ENCODE data around the gene SLC41A2.
A peak's percentile ranks its signal among the peaks of the same experiment; 100 is the strongest.

Gene SLC41A2

DNA sequence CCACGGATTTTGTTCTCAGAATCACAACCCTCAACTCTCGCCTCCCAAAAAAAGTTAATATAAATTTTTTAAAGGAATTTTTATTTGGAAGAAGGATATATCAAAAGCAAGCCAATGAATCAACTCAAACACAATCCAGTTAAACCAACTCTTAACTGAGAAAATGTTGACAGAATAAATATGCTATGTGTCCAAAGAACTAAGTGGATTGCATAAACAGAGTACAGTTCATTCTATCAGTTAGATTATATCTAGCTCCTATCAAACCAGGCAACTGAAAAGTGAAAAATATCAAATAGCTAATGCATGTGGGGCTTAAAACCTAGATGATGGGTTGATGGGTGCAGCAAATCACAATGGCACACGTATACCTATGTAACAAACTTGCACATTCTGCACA, 16.6 kb downstream of the SLC41A2 start:
- no peaks in the 10 kb centered on the region for H3K27me3 ChIP-seq
- H3K27ac ChIP-seq = no peak overlapping the region
- no peak overlapping the region for H3K9ac ChIP-seq
- no peak for TF ChIP-seq Cebpa-rat (IDR thresholded peaks at IDR 0.05)
- no peaks in the 10 kb centered on the region for H4K20me1 ChIP-seq
- H3K4me3 ChIP-seq = no peak overlapping the region
- no peaks in the 10 kb centered on the region for H3K36me3 ChIP-seq
- H3K9me3 ChIP-seq (replicated peaks in 1 of 11) = peaks cover 17 to 33% (median 22%) of the 10 kb centered on the region in 11 experiments
- H3K4me2 ChIP-seq = no peak overlapping the region
- no peaks in the 10 kb centered on the region for H3K4me1 ChIP-seq

DNA sequence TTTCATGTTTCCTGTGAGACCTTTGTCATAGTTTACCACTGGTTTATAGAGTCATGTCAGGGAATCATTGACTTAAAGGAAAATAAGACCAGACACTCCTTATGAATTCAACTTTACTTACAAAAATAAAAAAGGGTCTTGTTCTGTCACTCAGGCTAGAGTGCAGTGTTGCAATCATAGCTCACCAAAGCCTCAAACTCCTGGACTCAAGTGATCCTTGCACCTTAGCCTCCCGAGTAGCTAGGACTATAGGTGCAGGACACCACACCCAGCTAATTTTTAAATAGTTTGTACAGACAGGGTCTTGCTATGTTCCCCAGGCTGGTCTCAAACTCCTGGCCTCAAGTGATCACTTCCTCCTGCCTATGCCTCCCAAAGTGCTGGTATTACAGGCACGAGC, 19.0 kb downstream of the SLC41A2 start:
- no peak overlapping the region for H3K27ac ChIP-seq
- peaks cover 12 to 21% (median 13%) of the 10 kb centered on the region in 11 experiments for H3K9me3 ChIP-seq (replicated peaks in 1 of 11)
- H4K20me1 ChIP-seq = no peaks in the 10 kb centered on the region
- no peak overlapping the region for H3K4me3 ChIP-seq
- TF ChIP-seq Cebpa-rat (IDR thresholded peaks at IDR 0.05) = no peak
- no peak overlapping the region for H3K4me2 ChIP-seq
- no peak overlapping the region for H3K9ac ChIP-seq
- H3K4me1 ChIP-seq = no peaks in the 10 kb centered on the region
- no peaks in the 10 kb centered on the region for H3K36me3 ChIP-seq
- H3K27me3 ChIP-seq = no peaks in the 10 kb centered on the region

DNA sequence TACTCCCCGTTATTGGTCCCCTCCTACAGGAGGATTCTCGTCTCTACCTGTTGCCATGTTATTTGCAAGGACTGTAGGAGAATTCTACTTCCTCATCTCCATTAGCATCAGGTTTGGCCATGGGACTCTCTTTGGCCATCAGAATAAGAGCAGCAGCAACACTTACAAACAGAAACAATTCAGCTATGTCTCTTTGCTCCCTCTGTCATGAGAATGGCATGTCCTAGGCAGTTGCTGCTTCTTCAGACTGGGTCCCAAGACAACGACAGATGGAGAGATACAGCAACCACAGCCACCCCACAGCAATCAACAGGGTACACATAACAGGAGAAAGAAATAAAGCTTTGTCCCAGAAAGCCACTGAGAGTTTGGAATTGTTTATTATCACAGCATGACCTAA, 19.7 kb downstream of the SLC41A2 start:
- peaks cover 4 to 14% (median 5%) of the 10 kb centered on the region in 11 experiments for H3K9me3 ChIP-seq (replicated peaks in 1 of 11)

DNA sequence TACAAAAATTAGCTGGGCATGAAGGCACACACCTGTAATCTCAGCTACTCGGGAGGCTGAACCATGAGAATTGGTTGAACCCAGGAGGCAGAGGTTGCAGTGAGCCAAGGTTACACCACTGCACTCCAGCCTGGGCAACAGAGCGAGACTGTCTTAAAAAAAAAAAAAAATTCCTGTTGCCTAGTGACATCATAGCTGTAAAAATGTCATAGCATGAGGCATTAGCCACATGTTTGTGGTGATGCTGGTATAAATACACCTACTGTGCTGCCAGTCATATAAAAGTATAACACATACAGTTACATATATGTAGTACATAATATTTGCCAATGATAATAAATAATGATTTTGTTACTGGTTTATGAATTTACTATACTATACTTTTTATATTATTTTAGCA, 22.2 kb downstream of the SLC41A2 start:
- Histone ChIP-seq H3K4me3 (no peak overlapping the region), H3K27ac (no peak overlapping the region), H3K27me3 (no peaks in the 10 kb centered on the region), H3K36me3 (no peaks in the 10 kb centered on the region), H3K9me3 (replicated peaks in 1 of 11) (no peaks in the 10 kb centered on the region), H3K4me2 (no peak overlapping the region), H3K9ac (no peak overlapping the region), H3K4me1 (peaks cover 0 to 6% (median 0%) of the 10 kb centered on the region in 10 experiments; a peak in 5 of 20 replicates), H4K20me1 (no peaks in the 10 kb centered on the region)
- no peak for TF ChIP-seq Cebpa-rat (IDR thresholded peaks at IDR 0.05)

More for the DNA sequence above, 19.7 kb downstream of the SLC41A2 start:
- H3K27ac ChIP-seq = no peak overlapping the region
- H3K9ac ChIP-seq = no peak overlapping the region
- no peaks in the 10 kb centered on the region for H3K27me3 ChIP-seq
- H3K4me3 ChIP-seq = no peak overlapping the region
- H3K4me2 ChIP-seq = no peak overlapping the region
- H3K36me3 ChIP-seq = no peaks in the 10 kb centered on the region
- no peak for TF ChIP-seq Cebpa-rat (IDR thresholded peaks at IDR 0.05)
- H4K20me1 ChIP-seq = no peaks in the 10 kb centered on the region
- H3K4me1 ChIP-seq = no peaks in the 10 kb centered on the region

DNA sequence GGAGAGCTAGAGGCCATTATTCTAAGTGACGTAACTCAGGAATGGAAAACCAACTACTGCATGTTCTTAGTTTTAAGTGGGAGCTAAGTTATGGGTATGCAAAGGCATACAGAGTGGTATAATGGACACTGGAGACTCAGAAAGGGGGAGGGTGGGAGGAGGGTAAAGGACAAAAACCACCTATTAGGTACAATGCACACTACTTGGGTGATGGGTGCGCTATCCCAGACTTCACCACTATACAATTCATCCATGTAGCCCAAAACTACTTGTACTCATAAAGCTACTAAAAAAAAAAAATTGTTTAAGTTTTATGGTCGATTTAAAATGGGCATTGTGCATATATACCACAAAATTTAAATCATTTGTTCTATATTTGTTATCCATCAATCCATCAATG, 24.3 kb downstream of the SLC41A2 start:
- Histone ChIP-seq H4K20me1 (no peaks in the 10 kb centered on the region), H3K27me3 (no peaks in the 10 kb centered on the region), H3K9ac (no peak overlapping the region), H3K36me3 (no peaks in the 10 kb centered on the region), H3K9me3 (replicated peaks in 1 of 11) (no peaks in the 10 kb centered on the region), H3K4me1 (peaks cover 0 to 24% (median 0%) of the 10 kb centered on the region in 10 experiments; a peak in 6 of 20 replicates), H3K4me2 (no peak overlapping the region), H3K4me3 (no peak overlapping the region), H3K27ac (no peak overlapping the region)
- TF ChIP-seq Cebpa-rat (IDR thresholded peaks at IDR 0.05) = no peak

DNA sequence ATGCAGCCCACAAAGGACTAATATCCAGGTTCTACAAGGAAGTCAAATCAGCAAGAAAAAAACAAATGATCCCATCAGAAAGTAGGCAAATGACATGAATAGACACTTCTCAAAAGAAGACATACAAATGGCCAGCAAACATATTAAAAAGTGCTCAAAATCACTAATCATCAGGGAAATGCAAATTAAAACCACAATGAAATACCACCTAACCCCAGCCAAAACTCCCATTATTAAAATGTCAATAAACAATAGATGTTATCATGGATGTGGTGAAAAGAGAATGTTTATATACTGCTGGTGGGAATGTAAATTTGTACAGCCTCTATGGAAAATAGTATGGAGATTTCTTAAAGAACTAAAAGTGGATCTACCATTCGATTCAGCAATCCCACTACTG, 25.0 kb downstream of the SLC41A2 start:
- Histone ChIP-seq H3K4me2 (no peak overlapping the region), H3K27ac (no peak overlapping the region), H3K9me3 (replicated peaks in 1 of 11) (no peaks in the 10 kb centered on the region), H4K20me1 (no peaks in the 10 kb centered on the region), H3K4me1 (peaks cover 0 to 24% (median 0%) of the 10 kb centered on the region in 10 experiments; a peak in 6 of 20 replicates), H3K9ac (no peak overlapping the region), H3K36me3 (no peaks in the 10 kb centered on the region), H3K27me3 (no peaks in the 10 kb centered on the region), H3K4me3 (no peak overlapping the region)
- TF ChIP-seq Cebpa-rat (IDR thresholded peaks at IDR 0.05) = no peak

DNA sequence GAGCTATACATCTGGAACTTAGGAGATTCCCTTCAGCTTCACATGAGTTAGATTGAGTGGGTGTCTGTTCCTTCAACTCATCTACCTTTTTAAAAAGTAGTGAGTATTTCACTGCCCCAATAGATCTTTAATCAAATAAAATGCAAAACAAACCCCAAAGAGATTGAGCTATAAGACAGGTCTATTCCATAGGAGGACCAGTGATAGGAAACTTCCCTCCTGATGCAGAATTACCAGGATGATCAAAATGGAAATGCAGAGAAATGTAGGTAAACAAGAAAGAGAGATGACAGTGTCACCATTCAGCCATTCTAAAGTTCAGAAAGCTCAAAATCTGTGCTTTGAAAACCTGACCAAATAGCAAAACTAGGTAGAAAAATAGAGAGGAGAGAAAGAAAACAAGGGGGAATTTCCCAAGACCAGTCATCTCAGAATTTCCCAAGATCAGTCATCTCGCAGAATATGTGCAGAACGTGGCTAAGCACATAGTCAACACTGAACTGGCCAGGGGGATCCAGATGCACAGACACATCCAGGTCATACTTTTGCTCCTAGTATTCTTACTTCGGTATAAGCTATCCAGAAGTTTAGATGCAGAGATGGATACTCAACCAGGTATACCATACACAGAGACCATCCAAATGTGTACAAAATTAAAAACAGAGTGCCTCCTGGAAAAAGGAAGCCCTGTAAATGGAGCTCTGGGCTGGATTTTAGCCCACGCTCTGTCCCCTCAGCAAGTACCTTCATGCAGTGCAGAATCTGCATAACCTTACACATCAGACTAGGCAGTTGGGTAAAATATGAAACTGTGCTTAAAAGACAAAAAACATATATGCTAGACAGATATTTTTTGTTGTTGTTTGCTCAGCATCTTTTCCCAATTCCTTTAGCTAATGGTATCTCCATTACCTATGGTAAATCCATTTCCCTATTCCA, 27.4 kb downstream of the SLC41A2 start:
- peak overlapping the region in 3 of 11 experiments; percentile 19 to 64 (median 41); a peak in 6 of 22 replicates for H3K4me2 ChIP-seq
- no peak overlapping the region for H3K4me3 ChIP-seq
- no peak for TF ChIP-seq Cebpa-rat (IDR thresholded peaks at IDR 0.05)

DNA sequence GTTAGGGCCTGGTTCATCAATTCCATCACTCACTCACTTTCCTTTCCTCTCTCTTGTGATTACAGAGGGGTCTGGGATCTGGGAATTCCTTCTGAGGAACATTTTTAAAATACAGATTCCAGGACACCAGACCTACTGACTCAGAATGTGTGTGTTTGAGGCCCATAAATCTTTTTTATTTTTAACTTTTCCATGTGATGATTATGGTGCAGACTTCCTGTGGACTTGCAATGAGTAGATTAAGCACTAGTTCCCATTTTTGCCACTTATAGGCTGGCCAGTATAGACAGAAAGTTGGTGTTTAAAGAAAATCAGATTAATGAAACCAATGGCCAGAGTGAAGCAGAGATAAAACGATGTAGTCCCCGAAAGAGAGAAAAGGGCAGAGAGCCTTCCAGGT, 28.1 kb downstream of the SLC41A2 start:
- Histone ChIP-seq H3K9ac (no peak overlapping the region), H4K20me1 (no peaks in the 10 kb centered on the region), H3K9me3 (replicated peaks in 1 of 11) (no peaks in the 10 kb centered on the region), H3K4me2 (peak overlapping the region in 3 of 11 experiments; percentile 19 to 64 (median 41); a peak in 6 of 22 replicates), H3K4me1 (peaks cover 0 to 24% (median 0%) of the 10 kb centered on the region in 10 experiments; a peak in 6 of 20 replicates), H3K36me3 (no peaks in the 10 kb centered on the region), H3K27me3 (no peaks in the 10 kb centered on the region), H3K27ac (no peak overlapping the region), H3K4me3 (no peak overlapping the region)
- TF ChIP-seq Cebpa-rat (IDR thresholded peaks at IDR 0.05) = no peak

More for the DNA sequence above, 27.4 kb downstream of the SLC41A2 start:
- Histone ChIP-seq H4K20me1 (no peaks in the 10 kb centered on the region), H3K36me3 (no peaks in the 10 kb centered on the region), H3K27ac (no peak overlapping the region), H3K4me1 (peaks cover 0 to 24% (median 0%) of the 10 kb centered on the region in 10 experiments; a peak in 6 of 20 replicates), H3K9ac (no peak overlapping the region), H3K27me3 (no peaks in the 10 kb centered on the region), H3K9me3 (replicated peaks in 1 of 11) (no peaks in the 10 kb centered on the region)

DNA sequence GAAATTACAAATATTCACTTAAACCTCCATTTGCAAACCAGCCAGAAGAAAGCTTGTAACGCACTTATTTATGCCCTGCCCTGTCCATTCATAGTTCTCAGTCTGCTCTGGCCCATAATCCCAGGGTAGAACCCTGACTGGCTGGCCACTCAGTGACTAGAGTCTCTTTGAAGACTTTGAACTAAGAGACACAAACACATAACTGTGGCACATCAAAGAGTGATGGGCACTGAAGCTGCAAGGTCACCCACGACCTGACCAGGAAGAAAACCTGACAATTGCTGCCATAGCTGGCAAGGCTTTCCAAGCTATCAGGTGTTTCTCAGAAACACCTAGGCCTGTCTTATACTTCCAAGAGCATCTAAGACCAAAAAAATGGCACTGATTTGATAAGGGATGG, 28.7 kb downstream of the SLC41A2 start:
- no peaks in the 10 kb centered on the region for H3K9me3 ChIP-seq (replicated peaks in 1 of 11)
- no peak overlapping the region for H3K4me3 ChIP-seq
- no peaks in the 10 kb centered on the region for H4K20me1 ChIP-seq
- H3K27me3 ChIP-seq = no peaks in the 10 kb centered on the region
- TF ChIP-seq Cebpa-rat (IDR thresholded peaks at IDR 0.05) = no peak
- peaks cover 0 to 24% (median 0%) of the 10 kb centered on the region in 10 experiments; a peak in 6 of 20 replicates for H3K4me1 ChIP-seq
- H3K36me3 ChIP-seq = no peaks in the 10 kb centered on the region
- H3K27ac ChIP-seq = no peak overlapping the region
- H3K9ac ChIP-seq = no peak overlapping the region
- peak overlapping the region in 3 of 11 experiments; percentile 19 to 64 (median 41); a peak in 5 of 22 replicates for H3K4me2 ChIP-seq

Measured in BLaER1 treated with 17β-estradiol and CSF1 and Interleukin-3, amounts not matched to agents 10 nM and 100 nM (cell line).